Activated T-helper 1 cell treated with anti-CD3 and anti-CD28 coated beads, Interleukin-12 subunit alpha, Interleukin-12 subunit beta, Interleukin-2, Interleukin-4 antibody, amounts not matched to agents 30 ng/mL and 10 ng/mL and 1 ng/mL, durations not matched to agents 14 hours and 24 hours and 36 hours (primary cell): ENCODE data around the gene CNTN4. TPM values are rescaled to one million over a fixed set of nuclear protein-coding genes. Genes with fewer than 3 reads are reported as not detected.

Experiments
- DNase-seq: peaks from one replicate; pipeline ENCODE4 v3.0.0; 2021; ENCODE audit warnings: low spot score
- H3K27ac Mint-ChIP-seq: one replicate; pipeline ENCODE4 v1.8.0; 2021; ENCODE audit warnings: mild to moderate bottlenecking, mixed read lengths
- H3K27me3 Mint-ChIP-seq: one replicate; pipeline ENCODE4 v1.8.0; 2022; ENCODE audit warnings: mild to moderate bottlenecking, moderate library complexity, mixed read lengths; ENCODE audit not compliant: insufficient read depth
- H3K36me3 Mint-ChIP-seq: one replicate; pipeline ENCODE4 v1.8.0; 2021; ENCODE audit warnings: low read depth, mixed read lengths
- H3K4me1 Mint-ChIP-seq: one replicate; pipeline ENCODE4 v1.8.0; 2021; ENCODE audit warnings: low read depth, mixed read lengths
- H3K4me3 Mint-ChIP-seq: one replicate; pipeline ENCODE4 v1.8.0; 2021; ENCODE audit warnings: mild to moderate bottlenecking, moderate library complexity, mixed read lengths
- H3K9me3 Mint-ChIP-seq: one replicate; pipeline ENCODE4 v1.8.0; 2021; ENCODE audit warnings: mixed read lengths
- intact Hi-C: fragments of 100-400 bp; cut with micrococcal nuclease; formaldehyde crosslinking; loops from one replicate; pipeline ENCODE4 v1.15.1; 2024
- total RNA-seq: library from RNA; stranded (reverse); gene quantifications from 2 replicates; pipeline ENCODE4 v1.2.3, GENCODE V29; 2022

Gene CNTN4
- total RNA-seq, 1 donor from 2014 or later: not detected

GRCh38 chr3:2391896-2392295 is 293.2 kb downstream of the CNTN4 start:
- Mint-ChIP-seq H3K4me3 (no peak overlapping the region), H3K27ac (no peak overlapping the region), H3K36me3 (no peaks in the 10 kb centered on the region), H3K4me1 (no peaks in the 10 kb centered on the region), H3K9me3 (no peaks in the 10 kb centered on the region), H3K27me3 (no peaks in the 10 kb centered on the region)
- intact Hi-C loops: no loop called here
- no peak for DNase-seq

DNA sequence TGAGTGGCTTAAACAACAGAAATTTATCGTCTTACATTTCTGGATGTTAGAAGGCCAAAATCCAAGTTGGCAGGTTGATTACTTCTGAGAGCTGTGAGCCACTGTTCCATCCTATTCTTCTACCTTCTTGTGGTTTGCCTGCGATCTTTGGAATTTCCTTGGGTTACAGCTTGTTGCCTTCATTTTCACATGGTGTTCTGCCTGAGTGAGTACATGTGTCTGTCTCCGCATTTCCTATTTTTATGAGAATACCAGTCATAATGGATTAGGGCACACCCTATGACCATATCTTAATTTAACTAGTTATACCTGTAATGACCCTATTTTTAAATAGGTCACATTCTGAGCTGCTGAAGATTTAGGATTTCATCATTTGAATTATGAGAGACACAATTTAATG is 294.3 kb downstream of the CNTN4 start:
- DNase-seq: no peak
- intact Hi-C loops: no loop called here
- Mint-ChIP-seq H3K36me3 (no peaks in the 10 kb centered on the region), H3K27me3 (no peaks in the 10 kb centered on the region), H3K4me1 (no peaks in the 10 kb centered on the region), H3K9me3 (no peaks in the 10 kb centered on the region), H3K4me3 (no peak overlapping the region), H3K27ac (no peak overlapping the region)

DNA sequence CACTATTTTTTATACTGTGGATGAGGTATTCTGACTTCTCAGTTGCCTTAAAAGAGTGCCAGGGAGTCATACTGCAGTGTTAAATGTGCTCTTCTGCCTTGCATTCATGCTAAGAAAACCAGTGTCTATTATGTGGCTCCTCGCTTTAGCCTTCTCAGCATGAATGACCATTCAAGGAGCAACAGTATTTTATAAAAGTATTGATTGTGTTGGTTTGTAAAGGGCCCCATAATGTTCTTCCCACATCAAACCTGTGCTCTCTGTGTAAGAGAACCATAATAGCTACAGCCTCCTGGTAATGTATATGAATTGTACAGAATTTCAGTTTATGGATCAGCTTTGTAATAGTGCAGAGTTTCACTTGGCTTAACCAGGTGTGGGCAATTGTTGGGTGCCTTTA is 316.4 kb downstream of the CNTN4 start:
- Mint-ChIP-seq H3K4me1 (no peaks in the 10 kb centered on the region), H3K4me3 (no peak overlapping the region), H3K9me3 (no peaks in the 10 kb centered on the region), H3K27me3 (no peaks in the 10 kb centered on the region), H3K27ac (no peak overlapping the region), H3K36me3 (no peaks in the 10 kb centered on the region)
- DNase-seq: no peak
- intact Hi-C loops: no loop called here

GRCh38 chr3:2420919-2421318 is 322.3 kb downstream of the CNTN4 start:
- H3K27me3 Mint-ChIP-seq: no peaks in the 10 kb centered on the region
- H3K9me3 Mint-ChIP-seq: no peaks in the 10 kb centered on the region
- H3K4me3 Mint-ChIP-seq: no peak overlapping the region
- intact Hi-C loops: no loop called here
- DNase-seq: no peak
- no peaks in the 10 kb centered on the region for H3K4me1 Mint-ChIP-seq
- H3K36me3 Mint-ChIP-seq: no peaks in the 10 kb centered on the region
- no peak overlapping the region for H3K27ac Mint-ChIP-seq

- DNase-seq: no peak
- H3K36me3 Mint-ChIP-seq: no peaks in the 10 kb centered on the region
- peaks cover 3% of the 10 kb centered on the region for H3K9me3 Mint-ChIP-seq
- H3K27me3 Mint-ChIP-seq: no peaks in the 10 kb centered on the region
- H3K4me3 Mint-ChIP-seq: no peak overlapping the region
- intact Hi-C loops: no loop called here
- no peaks in the 10 kb centered on the region for H3K4me1 Mint-ChIP-seq
- no peak overlapping the region for H3K27ac Mint-ChIP-seq
Observed at GRCh38 chr3:2423143-2423542, 324.5 kb downstream of the CNTN4 start.

- no peaks in the 10 kb centered on the region for H3K4me1 Mint-ChIP-seq
- no peaks in the 10 kb centered on the region for H3K36me3 Mint-ChIP-seq
- no peak overlapping the region for H3K27ac Mint-ChIP-seq
- H3K9me3 Mint-ChIP-seq: no peaks in the 10 kb centered on the region
- DNase-seq: no peak
- intact Hi-C loops: no loop called here
- H3K4me3 Mint-ChIP-seq: no peak overlapping the region
- no peaks in the 10 kb centered on the region for H3K27me3 Mint-ChIP-seq
Observed at GRCh38 chr3:2441558-2441957, 342.9 kb downstream of the CNTN4 start.

GRCh38 chr3:2446146-2446545 is 347.5 kb downstream of the CNTN4 start:
- H3K27ac Mint-ChIP-seq: no peak overlapping the region
- no peak for DNase-seq
- H3K9me3 Mint-ChIP-seq: no peaks in the 10 kb centered on the region
- no peak overlapping the region for H3K4me3 Mint-ChIP-seq
- H3K4me1 Mint-ChIP-seq: no peaks in the 10 kb centered on the region
- intact Hi-C loops: no loop called here
- no peaks in the 10 kb centered on the region for H3K36me3 Mint-ChIP-seq
- H3K27me3 Mint-ChIP-seq: no peaks in the 10 kb centered on the region

DNA sequence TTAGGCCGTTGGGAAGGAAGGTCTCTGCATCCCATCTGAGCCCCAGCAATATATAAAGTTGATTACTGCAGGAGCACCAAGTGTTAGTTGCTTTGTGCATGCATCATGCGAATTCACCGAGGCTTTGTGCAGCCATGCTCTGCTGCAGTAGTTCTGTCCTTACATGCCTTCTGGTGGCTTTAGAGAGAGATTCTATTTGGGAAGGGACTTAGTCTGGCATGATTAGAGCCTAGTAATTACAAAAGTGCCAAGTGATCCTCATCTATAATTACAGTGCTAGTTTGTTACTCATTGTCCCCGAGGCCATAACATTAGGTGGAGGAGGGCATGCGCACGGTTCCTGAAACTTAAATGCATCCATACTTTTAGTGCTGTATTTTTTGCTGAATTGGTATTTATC is 353.6 kb downstream of the CNTN4 start:
- no peaks in the 10 kb centered on the region for H3K9me3 Mint-ChIP-seq
- intact Hi-C loops: no loop called here
- H3K4me1 Mint-ChIP-seq: no peaks in the 10 kb centered on the region
- no peak for DNase-seq
- H3K4me3 Mint-ChIP-seq: no peak overlapping the region
- H3K27me3 Mint-ChIP-seq: peaks cover 2% of the 10 kb centered on the region
- no peak overlapping the region for H3K27ac Mint-ChIP-seq
- no peaks in the 10 kb centered on the region for H3K36me3 Mint-ChIP-seq

GRCh38 chr3:2454865-2455264 is 356.2 kb downstream of the CNTN4 start:
- intact Hi-C loops: no loop called here
- no peaks in the 10 kb centered on the region for H3K4me1 Mint-ChIP-seq
- H3K27me3 Mint-ChIP-seq: peaks cover 2% of the 10 kb centered on the region
- no peaks in the 10 kb centered on the region for H3K9me3 Mint-ChIP-seq
- H3K27ac Mint-ChIP-seq: no peak overlapping the region
- DNase-seq: no peak
- H3K4me3 Mint-ChIP-seq: no peak overlapping the region
- H3K36me3 Mint-ChIP-seq: no peaks in the 10 kb centered on the region

- Mint-ChIP-seq H3K36me3 (no peaks in the 10 kb centered on the region), H3K4me3 (no peak overlapping the region), H3K27me3 (peaks cover 2% of the 10 kb centered on the region), H3K4me1 (no peaks in the 10 kb centered on the region), H3K27ac (no peak overlapping the region), H3K9me3 (no peaks in the 10 kb centered on the region)
- intact Hi-C loops: no loop called here
- no peak for DNase-seq
Observed at GRCh38 chr3:2456788-2457187, 358.1 kb downstream of the CNTN4 start.

DNA sequence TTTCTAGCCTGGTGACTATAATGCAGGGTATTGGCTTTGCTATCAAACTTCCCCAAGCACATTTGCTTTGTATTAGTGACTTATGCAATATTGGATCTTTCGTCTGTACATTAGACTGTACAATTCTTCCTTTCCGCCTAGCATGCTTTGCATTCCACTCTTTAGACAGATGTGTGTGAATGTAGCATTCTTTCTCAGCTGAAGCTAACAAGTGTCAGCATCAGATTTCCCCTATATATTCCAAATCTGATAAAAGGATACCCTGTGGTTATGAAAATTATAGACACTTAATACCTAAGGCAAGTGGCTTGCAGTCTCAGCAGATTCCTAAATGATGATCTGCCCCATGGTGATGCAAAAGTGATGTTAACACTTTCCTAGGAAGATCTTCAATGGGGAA is 360.1 kb downstream of the CNTN4 start:
- intact Hi-C loops: no loop called here
- Mint-ChIP-seq H3K36me3 (no peaks in the 10 kb centered on the region), H3K9me3 (no peaks in the 10 kb centered on the region), H3K4me3 (no peak overlapping the region), H3K4me1 (no peaks in the 10 kb centered on the region), H3K27me3 (peaks cover 2% of the 10 kb centered on the region), H3K27ac (no peak overlapping the region)
- no peak for DNase-seq

DNA sequence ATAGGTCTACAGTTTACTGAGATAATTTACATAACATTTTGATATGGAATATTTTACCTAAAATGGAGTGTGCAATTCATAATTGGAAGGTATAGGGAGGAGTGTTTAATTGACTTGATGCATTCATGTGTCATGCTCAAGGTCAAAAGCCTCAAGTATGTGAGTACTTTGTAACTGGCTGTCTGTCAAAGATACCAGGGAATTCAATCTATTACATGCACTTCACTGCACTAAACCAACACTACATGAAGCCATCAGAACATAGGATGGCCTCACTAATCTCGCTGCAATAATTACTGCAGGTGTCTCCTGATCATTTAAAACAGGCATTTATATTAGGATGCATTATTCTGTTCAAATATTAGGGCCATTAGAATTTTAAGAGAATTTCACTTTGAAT is 367.2 kb downstream of the CNTN4 start:
- no peaks in the 10 kb centered on the region for H3K36me3 Mint-ChIP-seq
- H3K4me1 Mint-ChIP-seq: no peaks in the 10 kb centered on the region
- H3K27ac Mint-ChIP-seq: no peak overlapping the region
- intact Hi-C loops: no loop called here
- no peaks in the 10 kb centered on the region for H3K9me3 Mint-ChIP-seq
- H3K27me3 Mint-ChIP-seq: no peaks in the 10 kb centered on the region
- DNase-seq: no peak
- no peak overlapping the region for H3K4me3 Mint-ChIP-seq

GRCh38 chr3:2468816-2469215 is 370.1 kb downstream of the CNTN4 start:
- no peaks in the 10 kb centered on the region for H3K4me1 Mint-ChIP-seq
- no peak overlapping the region for H3K4me3 Mint-ChIP-seq
- H3K9me3 Mint-ChIP-seq: no peaks in the 10 kb centered on the region
- no peak for DNase-seq
- intact Hi-C loops: no loop called here
- H3K27me3 Mint-ChIP-seq: no peaks in the 10 kb centered on the region
- no peaks in the 10 kb centered on the region for H3K36me3 Mint-ChIP-seq
- no peak overlapping the region for H3K27ac Mint-ChIP-seq

- H3K27ac Mint-ChIP-seq: no peak overlapping the region
- intact Hi-C loops: no loop called here
- DNase-seq: no peak
- no peaks in the 10 kb centered on the region for H3K4me1 Mint-ChIP-seq
- no peak overlapping the region for H3K4me3 Mint-ChIP-seq
- H3K9me3 Mint-ChIP-seq: peaks cover 3% of the 10 kb centered on the region
- H3K36me3 Mint-ChIP-seq: no peaks in the 10 kb centered on the region
- no peaks in the 10 kb centered on the region for H3K27me3 Mint-ChIP-seq
Observed at GRCh38 chr3:2476996-2477395, 378.3 kb downstream of the CNTN4 start.
